A673 (cell line): ENCODE data around the gene PLCD3.

Experiments
- CTCF ChIP-seq: fragments of 300-800, 200-600 bp; sonication (generic); conservative IDR thresholded peaks from 2 replicates; pipeline ENCODE4 v1.5.1; 2017; ENCODE audit warnings: low read depth, mild to moderate bottlenecking, antibody characterized with exemption, low read length, moderate library complexity, mixed read lengths
- EZH2 ChIP-seq: fragments of 200-600 bp; sonication (generic); IDR thresholded peaks from 2 replicates; pipeline ENCODE4 v1.6.1; 2017; ENCODE audit warnings: borderline replicate concordance, low read depth, mild to moderate bottlenecking, mixed read lengths, antibody characterized with exemption, low read length; ENCODE audit not compliant: poor library complexity, severe bottlenecking

GRCh38 chr17:45123076-45123770, 9.1 kb downstream of the PLCD3 start:
- no peak for TF ChIP-seq EZH2
- TF ChIP-seq CTCF = no peak
